Subcutaneous adipose tissue (tissue), 4 donors: ENCODE data around the gene CEP164. TPM values are rescaled to one million over a fixed set of nuclear protein-coding genes. Genes with fewer than 3 reads are reported as not detected.

ENCODE experiments used
- total RNA-seq, 4 donors: library from RNA; depleted of rRNA; stranded (reverse); fragments of >200 nt; gene quantifications; one replicate each; pipeline ENCODE4 v1.1.0, GENCODE V29; 2016
- TF ChIP-seq, protein P1 (sequence below): fragments of 450-650 bp; IDR thresholded peaks from one replicate; pipeline ENCODE4 v1.5.1; 2016; ENCODE audit warnings: low read depth, mild to moderate bottlenecking, control low read depth, antibody characterized with exemption, moderate library complexity

The CEP164 gene
- total RNA-seq, 4 donors from 2014 or later, result 10.9 to 17.6 (median 14.6) TPM

DNA sequence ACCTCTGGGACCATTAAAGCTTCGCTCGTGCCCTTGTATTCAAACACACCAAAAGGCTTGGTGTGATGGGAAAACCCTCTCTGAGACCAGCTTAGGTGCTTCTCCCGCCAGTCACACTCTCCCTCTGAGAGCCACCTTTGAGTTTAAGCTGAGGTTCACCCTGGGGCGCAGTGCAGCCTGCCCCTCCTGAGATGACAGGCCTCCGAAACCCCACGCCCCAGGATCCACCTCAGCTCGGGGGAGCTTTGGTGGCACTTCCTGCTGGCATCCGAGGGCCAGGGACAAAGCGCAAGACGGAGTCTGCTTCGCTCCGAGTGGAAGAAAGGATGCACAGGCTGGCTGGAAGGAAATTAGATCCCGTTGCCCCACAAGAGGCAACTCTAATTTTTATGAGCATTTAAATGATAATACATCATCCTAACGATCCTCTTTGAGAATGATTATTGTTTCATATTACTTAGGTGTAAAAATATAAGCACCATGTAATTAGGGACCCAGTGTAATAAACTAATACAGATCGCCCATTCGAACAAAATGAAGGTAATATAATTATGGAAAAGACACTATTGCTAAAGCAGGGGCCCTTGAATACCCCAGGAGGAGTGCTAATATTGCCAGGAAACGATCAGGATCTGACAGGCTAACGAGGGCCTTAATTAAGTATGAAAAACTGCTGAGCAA is 134.7 kb downstream of the CEP164 start:
- TF ChIP-seq, protein P1, sequence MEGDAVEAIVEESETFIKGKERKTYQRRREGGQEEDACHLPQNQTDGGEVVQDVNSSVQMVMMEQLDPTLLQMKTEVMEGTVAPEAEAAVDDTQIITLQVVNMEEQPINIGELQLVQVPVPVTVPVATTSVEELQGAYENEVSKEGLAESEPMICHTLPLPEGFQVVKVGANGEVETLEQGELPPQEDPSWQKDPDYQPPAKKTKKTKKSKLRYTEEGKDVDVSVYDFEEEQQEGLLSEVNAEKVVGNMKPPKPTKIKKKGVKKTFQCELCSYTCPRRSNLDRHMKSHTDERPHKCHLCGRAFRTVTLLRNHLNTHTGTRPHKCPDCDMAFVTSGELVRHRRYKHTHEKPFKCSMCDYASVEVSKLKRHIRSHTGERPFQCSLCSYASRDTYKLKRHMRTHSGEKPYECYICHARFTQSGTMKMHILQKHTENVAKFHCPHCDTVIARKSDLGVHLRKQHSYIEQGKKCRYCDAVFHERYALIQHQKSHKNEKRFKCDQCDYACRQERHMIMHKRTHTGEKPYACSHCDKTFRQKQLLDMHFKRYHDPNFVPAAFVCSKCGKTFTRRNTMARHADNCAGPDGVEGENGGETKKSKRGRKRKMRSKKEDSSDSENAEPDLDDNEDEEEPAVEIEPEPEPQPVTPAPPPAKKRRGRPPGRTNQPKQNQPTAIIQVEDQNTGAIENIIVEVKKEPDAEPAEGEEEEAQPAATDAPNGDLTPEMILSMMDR, result no peak

- TF ChIP-seq, protein P1, result no peak
These were observed 135.2 kb downstream of the CEP164 start for GRCh38 chr11:117462864-117463247.

Other genes with a start within 250 kb of the CEP164 start
- 10 to 100 TPM; 27.7 to 44.8 (median 40.3) TPM for gene SIK3, start 229.4 kb upstream of the CEP164 start, total RNA-seq
- 100 to 1,000 TPM in 1 of 4 donors, 10 to 100 TPM in 3; 69.7 to 119 (median 82.3) TPM for gene PAFAH1B2, start 183.6 kb upstream of the CEP164 start, total RNA-seq
- 100 to 1,000 TPM in 1 of 4 donors, 10 to 100 TPM in 3; 68.9 to 115 (median 90.3) TPM for gene SIDT2, start 149.1 kb upstream of the CEP164 start, total RNA-seq
- gene TAGLN, start 128.5 kb upstream of the CEP164 start, total RNA-seq, result 100 to 1,000 TPM; 240 to 872 (median 614) TPM
- gene PCSK7, start 95.8 kb upstream of the CEP164 start, total RNA-seq, result 10 to 100 TPM; 26.2 to 91.0 (median 46.3) TPM
- 10 to 100 TPM; 13.2 to 17.9 (median 13.9) TPM for gene RNF214, start 95.2 kb upstream of the CEP164 start, total RNA-seq
- 10 to 100 TPM in 1 of 4 donors, 1 to 10 TPM in 3; 7.5 to 12.1 (median 8.0) TPM for gene BACE1-AS, start 36.5 kb upstream of the CEP164 start, total RNA-seq
- gene BACE1, start 11.6 kb upstream of the CEP164 start, total RNA-seq, result 10 to 100 TPM; 17.4 to 33.0 (median 22.9) TPM